ENCODE results near the gene CR1. TPM values are rescaled to one million over a fixed set of nuclear protein-coding genes. Genes with fewer than 3 reads are reported as not detected.
A peak's percentile ranks its signal among the peaks of the same experiment; 100 is the strongest.

CR1 gene
- polyA plus RNA-seq = 0.01 to 0.12 TPM (median 0.09 TPM) in 3 replicates
- polyA plus RNA-seq (2011; ENCODE audit: low read depth) = not detected
- polyA plus RNA-seq (2011; cell fraction: cytosol; rRNA removed) = 0.04 and 0.05 TPM in 2 replicates
- 0.09 and 0.11 TPM in 2 replicates for polyA plus RNA-seq (2011; cell fraction: nucleus; rRNA removed)
- 0.01 TPM in 1 of 2 replicates, not detected in the other for polyA plus RNA-seq (2012; ENCODE audit: low replicate concordance)
- polyA minus RNA-seq = 0.43 TPM in 1 of 3 replicates, not detected in the others
- not detected for polyA minus RNA-seq (2011; cell fraction: cytosol; rRNA and poly(A)+ RNA removed)
- 0.08 TPM in 1 of 2 replicates, not detected in the other for polyA minus RNA-seq (2011; cell fraction: nucleus; rRNA and poly(A)+ RNA removed)

DNA sequence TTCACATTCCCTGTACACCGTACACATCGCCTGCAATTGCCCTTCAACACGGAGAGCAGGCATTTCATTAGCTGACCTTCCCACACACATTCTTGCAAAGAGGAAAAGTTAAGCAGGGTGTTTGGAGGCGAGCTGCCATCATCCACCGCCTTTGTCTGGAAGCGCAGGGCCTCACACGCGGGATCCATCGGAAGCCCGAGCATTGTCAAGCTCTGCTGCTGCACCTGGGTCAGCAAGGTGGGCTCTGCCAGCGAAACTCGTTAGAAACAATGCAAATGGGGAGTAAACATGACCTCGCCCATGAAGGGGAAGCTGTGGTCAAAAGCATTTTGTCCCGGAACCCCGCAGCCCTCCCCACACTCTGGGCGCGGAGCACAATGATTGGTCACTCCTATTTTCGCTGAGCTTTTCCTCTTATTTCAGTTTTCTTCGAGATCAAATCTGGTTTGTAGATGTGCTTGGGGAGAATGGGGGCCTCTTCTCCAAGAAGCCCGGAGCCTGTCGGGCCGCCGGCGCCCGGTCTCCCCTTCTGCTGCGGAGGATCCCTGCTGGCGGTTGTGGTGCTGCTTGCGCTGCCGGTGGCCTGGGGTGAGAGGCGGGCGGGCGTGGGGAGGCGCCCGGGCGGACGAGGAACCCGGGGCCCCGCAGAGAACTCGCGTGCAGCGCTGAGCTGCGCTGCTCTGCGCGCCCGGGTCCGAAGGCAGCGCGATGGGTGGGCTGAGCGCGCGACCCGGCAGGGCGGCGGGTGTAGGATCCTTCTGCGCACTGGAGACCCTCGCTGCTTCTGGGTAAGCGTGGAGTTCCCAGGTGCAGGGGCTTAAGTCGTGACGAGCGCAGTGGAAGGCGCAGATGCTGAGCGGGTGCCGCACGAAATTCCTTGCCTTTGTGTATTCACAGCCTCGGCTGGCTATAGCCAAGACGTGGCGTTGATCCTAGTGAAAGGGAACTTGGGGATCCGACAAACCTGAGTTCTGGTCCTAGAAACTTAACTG is at the start of gene CR1:
Gene CR1, plus strand, starts transcription at position 357 of the 992 bp plus-strand sequence. Its CDS starts 111 bp downstream, at position 468.
- Histone ChIP-seq H3K4me1 (ENCODE audit: control insufficient read depth, extremely low read depth, insufficient read depth, low read length) (no peaks in the 10 kb centered on the region), H3K36me3 (ENCODE audit: control insufficient read depth in 2 of 2, extremely low read depth in 1 of 2, insufficient read depth in 2 of 2, low read length in 2 of 2) (no peaks in the 10 kb centered on the region), H3K9ac (ENCODE audit: control insufficient read depth, extremely low read depth, insufficient read depth, low read length) (no peak within 1 kb of the TSS), H3K27me3 (ENCODE audit: control insufficient read depth, extremely low read depth, insufficient read depth, low read length) (peaks cover 58% of the 10 kb centered on the region), H3K79me2 (ENCODE audit: control insufficient read depth, insufficient read depth, low read length) (no peaks in the 10 kb centered on the region), H3K9me1 (ENCODE audit: control insufficient read depth, extremely low read depth, insufficient read depth, low read length) (no peaks in the 10 kb centered on the region), H3K4me2 (ENCODE audit: control insufficient read depth, extremely low read depth, insufficient read depth, low read depth, low read length) (peak within 1 kb of the TSS; percentile 41), H4K20me1 (ENCODE audit: control insufficient read depth, extremely low read depth, insufficient read depth, low read length) (no peaks in the 10 kb centered on the region), H3K9me3 (ENCODE audit: control insufficient read depth, low read depth, low read length) (no peaks in the 10 kb centered on the region), H3K4me3 (ENCODE audit: control insufficient read depth in 2 of 3, extremely low read depth in 1 of 3, insufficient read depth in 2 of 3, low read depth in 1 of 3, low read length in 3 of 3) (peak within 1 kb of the TSS in 1 of 3 experiments; percentile 34), H2AFZ (ENCODE audit: control insufficient read depth, low read length) (no peak within 1 kb of the TSS), H3K27ac (ENCODE audit: control insufficient read depth, insufficient read depth, low read length) (no peak within 1 kb of the TSS)
- DNase-seq (ENCODE audit: low read depth, low spot score) (no peak), FAIRE-seq (no peak)
- dilution Hi-C loops (cut with MboI; ENCODE audit: extremely low pct_ligation_motif_present, low sequenced_read_pairs) = no loop called here
- TF ChIP-seq, protein P1, sequence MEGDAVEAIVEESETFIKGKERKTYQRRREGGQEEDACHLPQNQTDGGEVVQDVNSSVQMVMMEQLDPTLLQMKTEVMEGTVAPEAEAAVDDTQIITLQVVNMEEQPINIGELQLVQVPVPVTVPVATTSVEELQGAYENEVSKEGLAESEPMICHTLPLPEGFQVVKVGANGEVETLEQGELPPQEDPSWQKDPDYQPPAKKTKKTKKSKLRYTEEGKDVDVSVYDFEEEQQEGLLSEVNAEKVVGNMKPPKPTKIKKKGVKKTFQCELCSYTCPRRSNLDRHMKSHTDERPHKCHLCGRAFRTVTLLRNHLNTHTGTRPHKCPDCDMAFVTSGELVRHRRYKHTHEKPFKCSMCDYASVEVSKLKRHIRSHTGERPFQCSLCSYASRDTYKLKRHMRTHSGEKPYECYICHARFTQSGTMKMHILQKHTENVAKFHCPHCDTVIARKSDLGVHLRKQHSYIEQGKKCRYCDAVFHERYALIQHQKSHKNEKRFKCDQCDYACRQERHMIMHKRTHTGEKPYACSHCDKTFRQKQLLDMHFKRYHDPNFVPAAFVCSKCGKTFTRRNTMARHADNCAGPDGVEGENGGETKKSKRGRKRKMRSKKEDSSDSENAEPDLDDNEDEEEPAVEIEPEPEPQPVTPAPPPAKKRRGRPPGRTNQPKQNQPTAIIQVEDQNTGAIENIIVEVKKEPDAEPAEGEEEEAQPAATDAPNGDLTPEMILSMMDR (optimal IDR thresholded peaks at IDR 0.05 in 1 of 3, IDR thresholded peaks at IDR 0.05 in 1 of 3, conservative IDR thresholded peaks at IDR 0.05 in 1 of 3; ENCODE audit: extremely low read depth in 1 of 3, insufficient read depth in 2 of 3, low read length in 3 of 3) = no peak
- TF ChIP-seq EZH2 (IDR thresholded peaks at IDR 0.05; ENCODE audit: low read length) = peak; percentile 49

DNA sequence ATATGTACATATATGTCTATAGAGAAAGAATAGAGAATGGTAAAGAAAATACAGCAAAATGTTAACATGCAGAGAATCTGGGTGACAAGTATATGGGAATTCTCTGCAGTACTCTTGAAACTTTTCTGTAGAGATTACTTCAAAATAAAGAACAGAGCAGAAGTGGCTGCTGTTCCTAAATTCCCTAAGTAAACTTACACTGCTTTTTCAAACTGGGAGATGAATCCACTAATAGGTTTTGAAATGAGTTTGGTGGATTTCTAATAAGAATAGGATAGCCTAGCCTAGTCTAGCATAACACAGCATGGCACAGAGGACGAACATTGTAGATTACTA is 42.3 kb upstream of the CR1 start:
- no peak overlapping the region for H2AFZ ChIP-seq (ENCODE audit: control insufficient read depth, low read length)
- no peaks in the 10 kb centered on the region for H4K20me1 ChIP-seq (ENCODE audit: control insufficient read depth, extremely low read depth, insufficient read depth, low read length)
- H3K79me2 ChIP-seq (ENCODE audit: control insufficient read depth, insufficient read depth, low read length) = no peaks in the 10 kb centered on the region
- H3K9me1 ChIP-seq (ENCODE audit: control insufficient read depth, extremely low read depth, insufficient read depth, low read length) = no peaks in the 10 kb centered on the region
- H3K4me3 ChIP-seq (ENCODE audit: control insufficient read depth in 2 of 3, extremely low read depth in 1 of 3, insufficient read depth in 2 of 3, low read depth in 1 of 3, low read length in 3 of 3) = no peak overlapping the region
- H3K4me2 ChIP-seq (ENCODE audit: control insufficient read depth, extremely low read depth, insufficient read depth, low read depth, low read length) = peak overlapping the region; percentile 68
- no peak for TF ChIP-seq EZH2 (IDR thresholded peaks at IDR 0.05; ENCODE audit: low read length)
- TF ChIP-seq, protein P1 (optimal IDR thresholded peaks at IDR 0.05 in 1 of 3, IDR thresholded peaks at IDR 0.05 in 1 of 3, conservative IDR thresholded peaks at IDR 0.05 in 1 of 3; ENCODE audit: extremely low read depth in 1 of 3, insufficient read depth in 2 of 3, low read length in 3 of 3) = no peak
- no peaks in the 10 kb centered on the region for H3K36me3 ChIP-seq (ENCODE audit: control insufficient read depth in 2 of 2, extremely low read depth in 1 of 2, insufficient read depth in 2 of 2, low read length in 2 of 2)
- DNase-seq (ENCODE audit: low read depth, low spot score) (no peak), FAIRE-seq (peak; percentile 43)
- H3K4me1 ChIP-seq (ENCODE audit: control insufficient read depth, extremely low read depth, insufficient read depth, low read length) = peaks cover 4% of the 10 kb centered on the region
- H3K9me3 ChIP-seq (ENCODE audit: control insufficient read depth, low read depth, low read length) = no peaks in the 10 kb centered on the region
- no peak overlapping the region for H3K27ac ChIP-seq (ENCODE audit: control insufficient read depth, insufficient read depth, low read length)
- H3K9ac ChIP-seq (ENCODE audit: control insufficient read depth, extremely low read depth, insufficient read depth, low read length) = no peak overlapping the region
- peaks cover 59% of the 10 kb centered on the region for H3K27me3 ChIP-seq (ENCODE audit: control insufficient read depth, extremely low read depth, insufficient read depth, low read length)
- dilution Hi-C loops (cut with MboI; ENCODE audit: extremely low pct_ligation_motif_present, low sequenced_read_pairs) = no loop called here

Data from keratinocyte (primary cell).